Activated naive CD4-positive, alpha-beta T cell treated with anti-CD3 and anti-CD28 coated beads, Interleukin-2, amount 50 U/mL, for 16 hours (primary cell): ENCODE measurements around the gene GPR119.
"Not testable (repeated sequence)": the region's sequence is repeated elsewhere in the genome, so short reads cannot be mapped to it uniquely, and the experiment has no call there.

Source experiments
- DNase-seq: peaks from one replicate; pipeline ENCODE4 v3.0.0-alpha.2; 2020

GPR119 gene

DNA sequence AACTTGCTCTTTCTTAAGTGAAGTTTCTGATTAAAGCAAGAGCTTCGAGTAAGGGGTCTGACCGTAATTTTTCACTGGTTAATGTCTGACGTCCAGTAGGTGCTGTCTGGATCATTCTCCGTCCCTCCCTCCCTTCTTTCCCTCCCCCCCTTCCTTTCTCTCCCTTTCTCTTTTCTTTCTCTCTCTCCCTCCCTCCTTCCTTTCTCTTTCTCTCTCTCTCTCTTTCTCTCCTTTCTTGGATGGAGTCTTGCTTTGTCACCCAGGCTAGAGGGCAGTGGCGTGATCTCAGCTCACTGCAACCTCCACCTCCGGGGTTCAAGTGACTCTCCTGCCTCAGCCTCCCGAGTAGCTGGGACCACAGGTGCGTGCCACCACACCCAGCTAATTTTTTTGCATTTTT lies 46.6 kb downstream of the GPR119 start:
- DNase-seq: not testable (repeated sequence)

DNA sequence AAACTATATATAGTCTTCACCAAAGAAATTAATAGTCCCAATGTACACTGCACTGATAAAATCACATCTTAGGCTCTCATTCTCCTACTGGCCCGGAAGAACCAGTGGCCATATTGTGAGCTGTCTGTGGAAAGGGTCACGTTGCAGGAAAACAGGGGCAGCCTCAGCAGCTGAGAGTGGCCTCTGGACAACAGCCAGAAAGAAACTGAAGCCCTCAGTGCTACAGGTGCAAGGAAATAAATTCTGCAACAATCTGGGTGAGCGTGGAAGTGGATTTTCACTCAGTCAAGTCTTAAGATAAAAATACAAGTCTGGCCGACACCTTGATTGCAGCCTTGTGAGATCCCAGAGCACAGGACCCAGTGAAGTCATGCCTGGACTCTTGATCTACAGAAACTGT lies 48.9 kb downstream of the GPR119 start:
- DNase-seq: no peak
